ENCODE measurements around the gene CCDC149.

GRCh38 chr4:24856586-24856985 is 56.3 kb downstream of the CCDC149 start:
- no peak for TF ChIP-seq CTCF (IDR thresholded peaks at IDR 0.05 in 4 of 5, conservative IDR thresholded peaks at IDR 0.05 in 1 of 5)
- TF ChIP-seq POLR2A (IDR thresholded peaks at IDR 0.05): no peak
